Dermis blood vessel endothelial cell (primary cell): ENCODE measurements around the gene CYGB. TPM values are rescaled to one million over a fixed set of nuclear protein-coding genes. Genes with fewer than 3 reads are reported as not detected.
"Not testable (repeated sequence)": the region's sequence is repeated elsewhere in the genome, so short reads cannot be mapped to it uniquely, and the experiment has no call there.

Experiments used
- DNase-seq: peaks from one replicate; pipeline ENCODE4 v3.0.0; 2010
- total RNA-seq: library from RNA; depleted of rRNA; stranded (reverse); fragments of >200 nt; gene quantifications from 2 replicates; pipeline ENCODE4 v1.2.3, GENCODE V29; 2014

Gene CYGB
- total RNA-seq, 1 donor from 2014 or later: 4.4 TPM

DNA sequence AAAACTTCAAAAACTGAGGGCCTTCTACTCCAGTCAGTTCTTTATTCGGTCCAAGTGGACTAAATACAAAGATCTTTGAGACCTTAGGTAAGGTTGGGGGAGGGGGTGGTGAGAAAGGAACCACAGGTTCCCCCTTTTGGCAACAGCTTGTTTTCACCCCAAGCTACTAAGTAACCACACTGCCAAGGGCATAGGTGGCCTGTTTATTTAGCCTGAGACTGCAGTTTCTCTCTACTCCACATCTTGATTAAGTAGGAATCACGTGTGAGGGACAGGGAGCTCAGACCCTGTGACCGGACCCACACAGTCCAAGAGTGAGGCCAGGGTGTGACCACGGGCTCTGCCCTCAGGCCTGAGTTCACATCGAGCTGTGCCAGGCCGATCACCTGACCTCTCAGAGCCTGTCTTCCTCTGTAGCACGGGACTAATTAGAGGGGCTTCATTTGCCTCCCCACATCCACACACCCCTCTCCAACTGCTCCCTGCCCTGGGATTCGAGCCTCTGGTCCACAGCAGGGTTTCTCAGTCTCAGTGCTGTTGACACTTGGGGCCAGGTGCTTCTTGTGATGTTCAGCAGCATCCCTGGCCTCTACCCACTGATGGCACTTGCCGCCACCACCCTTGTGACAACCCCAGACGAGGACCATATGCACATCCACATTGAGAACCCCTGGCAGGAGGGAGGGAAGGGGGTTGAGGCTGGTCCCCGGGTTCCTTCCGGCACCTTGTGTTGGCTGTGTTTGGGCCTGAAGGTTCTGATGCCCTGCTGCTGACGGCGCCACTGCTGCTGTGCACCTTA is 30.3 kb upstream of the CYGB start:
- no peak for DNase-seq

DNA sequence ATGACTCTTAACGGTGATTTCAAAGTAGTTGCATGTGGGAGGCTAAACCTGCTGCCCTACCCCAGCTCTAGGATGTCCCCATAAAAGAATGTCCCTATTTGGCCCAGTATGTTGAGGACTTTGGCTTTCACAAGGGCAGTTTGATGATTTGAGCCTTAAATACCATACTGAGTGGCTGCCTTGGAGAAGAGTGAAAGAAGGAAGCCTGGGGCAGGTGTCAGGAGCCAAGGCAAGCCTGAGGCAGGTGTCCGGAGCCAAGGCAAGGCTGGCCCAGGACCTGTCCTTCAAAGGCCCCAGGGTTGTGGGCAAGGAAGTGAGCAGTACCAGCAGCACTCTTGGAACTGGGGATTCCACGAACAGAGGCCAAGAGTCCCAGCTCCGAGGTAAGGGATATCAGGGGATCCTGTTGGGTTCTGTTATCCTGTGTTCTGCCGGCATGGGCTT is 29.5 kb upstream of the CYGB start:
- DNase-seq: no peak

DNA sequence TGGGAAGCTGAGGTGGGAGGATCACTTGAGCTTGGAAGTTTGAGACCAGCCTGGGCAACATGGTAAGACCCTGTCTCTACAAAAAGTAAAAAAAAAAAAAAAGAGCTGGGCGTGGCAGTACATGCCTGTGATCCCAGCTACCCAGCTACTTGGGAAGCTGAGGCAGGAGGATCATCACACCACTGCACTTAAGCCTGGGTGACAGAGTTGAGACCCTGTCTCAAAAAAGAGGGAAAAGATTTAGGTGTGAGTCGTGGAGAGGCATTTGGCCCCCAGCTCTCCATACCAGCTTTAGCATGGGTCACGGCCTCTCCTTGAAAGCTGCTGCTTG is 29.1 kb upstream of the CYGB start:
- DNase-seq: no peak

DNA sequence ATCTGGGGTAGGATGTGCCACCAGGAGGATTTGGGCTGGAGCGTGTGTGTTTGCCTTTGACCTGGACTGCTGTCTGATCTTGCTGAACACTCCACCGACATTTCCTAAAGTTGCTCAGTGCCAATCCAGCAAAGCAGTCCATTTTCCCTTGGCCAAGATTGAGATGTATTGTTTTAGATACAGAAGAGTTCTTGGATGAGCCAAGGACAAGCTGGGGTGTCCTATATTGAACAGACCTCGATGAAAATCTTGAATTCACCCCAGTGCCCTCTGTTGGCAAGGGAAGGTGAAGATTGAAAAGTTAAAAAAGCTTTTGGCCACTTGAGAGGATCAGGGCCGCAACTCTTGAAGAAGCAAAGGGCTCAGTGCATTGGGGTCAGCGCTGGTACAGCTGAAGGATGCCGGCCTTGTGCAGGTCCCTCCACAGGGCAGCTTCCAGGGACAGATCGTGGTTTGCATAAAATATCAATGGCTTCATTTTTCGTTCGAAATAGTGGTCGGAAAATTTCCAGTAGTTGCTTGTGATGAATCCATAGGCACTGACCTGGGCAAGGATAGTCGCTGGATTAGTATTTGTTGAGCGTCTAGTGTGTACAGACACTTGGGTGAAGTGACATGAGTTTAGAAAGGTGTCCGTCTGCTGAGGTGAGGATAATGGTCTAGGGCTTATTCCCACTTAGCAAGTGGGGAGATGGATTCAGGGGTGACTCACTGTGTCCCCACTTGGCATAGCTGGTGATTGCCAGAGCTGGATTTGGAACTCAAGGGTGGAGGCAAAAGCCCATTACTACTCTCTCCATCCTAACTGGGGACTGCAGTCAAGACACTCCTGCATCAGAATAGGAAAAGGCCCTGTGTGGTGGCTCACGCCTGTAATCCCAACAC is 28.5 kb upstream of the CYGB start:
- DNase-seq: no peak

DNA sequence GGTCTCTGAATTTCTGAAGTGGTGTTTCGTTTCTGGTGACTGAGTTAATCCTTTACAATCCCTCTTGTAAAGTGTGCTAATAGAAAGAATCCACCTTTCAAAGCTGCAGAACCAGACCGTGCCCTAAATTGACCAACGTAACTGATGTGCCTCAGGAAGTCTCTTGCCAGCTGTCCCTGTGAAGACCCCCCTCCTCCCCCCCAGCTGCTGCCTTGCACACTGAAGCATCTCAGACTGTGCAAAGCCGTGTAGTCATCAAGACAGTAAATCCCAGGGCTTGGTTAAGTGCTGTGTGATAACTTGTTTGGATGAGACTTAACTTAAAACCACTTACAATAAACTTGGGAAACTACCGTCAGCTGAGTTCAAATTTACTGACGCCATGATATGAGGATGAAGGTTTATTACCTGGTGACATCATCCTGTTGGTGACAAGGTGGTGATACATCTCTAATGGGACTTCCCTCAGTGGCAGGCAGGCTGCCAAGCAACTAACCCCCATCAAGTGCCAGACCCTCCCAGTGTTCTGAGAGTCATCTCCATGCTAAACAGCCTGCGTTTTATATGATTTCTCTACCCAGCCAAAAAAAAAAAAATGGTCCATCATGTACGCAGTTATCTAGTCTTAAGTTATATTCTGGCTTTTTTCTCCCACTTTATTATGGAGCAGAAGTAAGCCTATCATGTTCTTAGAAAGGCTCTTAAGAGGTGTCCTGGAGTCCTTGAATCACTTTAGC is 27.6 kb upstream of the CYGB start:
- DNase-seq: not testable (repeated sequence)

DNA sequence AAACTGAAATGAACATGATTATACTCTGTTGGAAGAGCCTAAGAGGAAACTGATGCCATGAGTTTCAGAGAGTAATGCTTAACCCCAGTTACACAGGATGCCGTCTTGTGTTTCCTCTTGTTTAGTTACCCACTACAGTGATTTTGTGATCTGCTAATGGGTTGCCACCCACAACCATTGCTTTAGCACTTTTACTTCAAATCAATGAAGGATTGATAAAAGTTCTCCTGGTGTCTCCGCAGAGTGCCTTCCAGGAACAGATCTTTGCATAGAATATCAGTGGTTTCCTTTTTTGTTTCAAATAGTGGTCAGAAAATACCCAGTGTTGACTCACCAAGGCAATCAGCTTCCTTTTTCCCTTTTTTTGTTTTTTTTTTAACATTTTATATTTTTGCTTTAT is 25.9 kb upstream of the CYGB start:
- DNase-seq: not testable (repeated sequence)

DNA sequence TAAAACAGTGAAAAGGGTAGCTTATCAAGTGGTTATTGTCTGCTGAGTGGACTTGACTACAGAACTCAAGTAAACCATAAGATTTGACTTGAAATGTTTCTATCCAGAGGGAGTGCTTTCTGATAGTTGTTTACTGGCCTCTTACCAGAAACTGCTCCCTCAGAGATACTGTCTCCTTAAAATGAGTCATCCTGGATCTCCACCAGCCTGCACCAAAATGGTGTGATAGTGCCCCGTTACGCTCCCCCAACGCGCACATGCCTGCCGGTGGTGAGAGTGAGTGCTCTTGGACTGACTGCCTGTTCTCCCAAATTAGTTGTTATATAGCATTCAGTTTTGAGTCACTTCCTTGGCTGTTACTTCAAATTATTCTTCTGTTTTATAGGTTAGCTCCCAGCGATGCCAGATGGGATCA is 25.2 kb upstream of the CYGB start:
- peak; percentile 54 for DNase-seq

DNA sequence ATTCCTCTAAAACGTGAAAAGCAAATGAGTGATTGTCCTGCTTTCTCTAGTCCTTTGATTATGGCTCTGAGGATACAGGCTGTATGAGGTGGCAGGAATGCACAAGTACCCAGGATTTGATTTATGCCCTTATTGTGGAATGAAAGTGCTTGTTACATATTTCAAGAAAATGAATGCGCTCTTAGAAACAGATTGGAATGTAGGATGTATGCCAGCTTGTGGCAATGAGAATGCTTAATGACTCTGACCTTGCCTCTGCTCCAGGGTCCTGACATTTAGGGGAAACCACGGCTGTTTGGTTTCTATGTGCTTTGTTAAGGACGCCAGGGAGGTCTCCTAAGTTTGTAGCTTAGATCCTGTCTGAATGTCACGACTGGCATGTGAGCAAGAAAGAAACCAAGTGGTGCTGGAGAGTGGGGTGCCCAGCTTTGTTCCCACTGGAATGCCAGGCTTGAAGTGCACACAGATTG is 24.3 kb upstream of the CYGB start:
- DNase-seq: peak; percentile 69

DNA sequence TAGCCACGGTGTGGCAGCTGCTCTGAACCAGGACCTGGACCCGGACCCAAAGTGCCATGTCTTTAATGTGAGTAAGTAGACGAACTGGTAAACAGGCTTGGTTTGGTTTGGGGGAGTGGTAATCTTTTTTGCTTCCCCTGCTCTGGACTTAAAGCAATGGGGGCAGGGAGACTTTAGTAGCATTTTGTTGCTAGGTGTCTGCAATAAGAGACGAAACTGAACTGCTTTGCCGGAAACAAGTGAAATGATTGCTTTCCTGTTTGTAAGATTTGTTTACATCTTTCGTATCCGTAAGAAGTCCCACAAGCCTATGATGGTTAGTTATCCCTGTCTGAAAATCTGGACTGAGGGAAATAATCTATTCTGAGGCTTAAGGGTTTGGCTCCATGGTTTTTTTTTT is 23.8 kb upstream of the CYGB start:
- DNase-seq: peak; percentile 83

DNA sequence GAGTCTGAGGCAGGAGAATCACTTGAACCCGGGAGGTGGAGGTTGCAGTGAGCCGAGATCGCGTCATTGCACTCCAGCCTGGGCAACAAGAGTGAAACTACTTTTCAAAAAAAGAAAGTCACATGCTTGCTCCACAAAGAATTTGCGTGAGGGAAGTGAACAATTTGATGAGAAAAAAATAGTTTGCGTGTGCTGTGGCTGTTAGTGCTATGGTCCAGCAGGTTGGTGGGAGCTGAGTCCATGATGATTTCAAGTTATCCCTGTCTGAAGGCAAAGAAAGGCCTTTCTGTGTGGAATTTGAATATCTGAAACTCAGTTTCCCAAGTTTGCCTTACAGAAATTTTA is 23.3 kb upstream of the CYGB start:
- DNase-seq: no peak

DNA sequence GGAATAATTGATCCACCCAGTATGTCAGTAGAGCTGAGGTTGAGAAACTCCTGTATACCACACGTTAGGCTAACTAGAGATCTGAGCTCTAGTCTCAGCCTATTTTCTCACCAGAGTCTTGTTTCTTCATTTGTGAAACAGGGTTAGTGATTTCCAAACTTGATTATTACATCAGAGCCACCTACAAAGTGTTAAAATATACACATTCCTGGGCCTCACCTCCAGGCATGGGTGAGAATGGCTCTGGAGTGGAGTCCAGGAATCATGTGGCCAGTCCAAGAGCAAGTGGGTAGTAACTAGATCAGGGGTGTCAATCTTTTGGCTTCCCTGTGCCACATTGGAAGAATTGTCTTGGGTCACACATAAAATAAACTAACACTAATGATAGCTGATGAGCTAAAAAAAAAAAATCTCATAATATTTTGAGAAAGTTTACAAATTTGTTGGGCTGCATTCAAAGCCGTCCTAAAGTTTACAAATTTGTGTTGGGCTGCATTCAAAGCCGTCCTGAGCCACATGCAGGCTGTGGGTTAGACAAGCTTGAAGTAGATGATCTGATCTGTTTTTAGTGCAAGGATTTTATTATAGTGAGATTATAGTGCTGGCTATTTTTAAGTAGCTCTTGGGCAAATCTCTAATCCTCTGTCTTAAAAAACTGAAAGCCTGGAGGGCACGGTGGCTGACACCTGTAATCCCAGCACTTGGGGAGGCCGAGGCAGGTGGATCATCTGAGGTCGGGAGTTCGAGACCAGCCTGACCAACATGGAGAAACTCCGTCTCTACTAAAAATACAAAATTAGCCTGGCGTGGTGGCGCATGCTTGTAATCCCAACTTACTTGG is 22.7 kb upstream of the CYGB start:
- DNase-seq: no peak

DNA sequence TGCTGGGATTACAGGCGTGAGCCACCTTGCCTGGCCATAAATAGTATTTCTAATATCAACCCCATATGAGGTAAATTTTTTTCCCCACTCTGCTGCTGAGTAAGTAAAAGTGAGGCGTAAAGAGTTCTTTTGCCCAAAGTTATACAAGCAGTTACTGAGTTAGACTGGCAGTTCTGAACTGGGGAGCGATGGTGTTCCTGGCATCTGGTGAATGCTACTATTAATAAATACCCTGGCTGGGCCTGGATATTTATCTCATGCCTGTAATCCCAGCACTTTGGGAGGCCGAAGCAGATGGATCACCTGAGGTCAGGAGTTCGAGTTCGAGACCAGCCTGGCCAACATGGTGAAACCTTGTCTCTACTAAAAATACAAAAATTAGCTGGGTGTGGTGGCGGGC is 22.0 kb upstream of the CYGB start:
- not testable (repeated sequence) for DNase-seq

DNA sequence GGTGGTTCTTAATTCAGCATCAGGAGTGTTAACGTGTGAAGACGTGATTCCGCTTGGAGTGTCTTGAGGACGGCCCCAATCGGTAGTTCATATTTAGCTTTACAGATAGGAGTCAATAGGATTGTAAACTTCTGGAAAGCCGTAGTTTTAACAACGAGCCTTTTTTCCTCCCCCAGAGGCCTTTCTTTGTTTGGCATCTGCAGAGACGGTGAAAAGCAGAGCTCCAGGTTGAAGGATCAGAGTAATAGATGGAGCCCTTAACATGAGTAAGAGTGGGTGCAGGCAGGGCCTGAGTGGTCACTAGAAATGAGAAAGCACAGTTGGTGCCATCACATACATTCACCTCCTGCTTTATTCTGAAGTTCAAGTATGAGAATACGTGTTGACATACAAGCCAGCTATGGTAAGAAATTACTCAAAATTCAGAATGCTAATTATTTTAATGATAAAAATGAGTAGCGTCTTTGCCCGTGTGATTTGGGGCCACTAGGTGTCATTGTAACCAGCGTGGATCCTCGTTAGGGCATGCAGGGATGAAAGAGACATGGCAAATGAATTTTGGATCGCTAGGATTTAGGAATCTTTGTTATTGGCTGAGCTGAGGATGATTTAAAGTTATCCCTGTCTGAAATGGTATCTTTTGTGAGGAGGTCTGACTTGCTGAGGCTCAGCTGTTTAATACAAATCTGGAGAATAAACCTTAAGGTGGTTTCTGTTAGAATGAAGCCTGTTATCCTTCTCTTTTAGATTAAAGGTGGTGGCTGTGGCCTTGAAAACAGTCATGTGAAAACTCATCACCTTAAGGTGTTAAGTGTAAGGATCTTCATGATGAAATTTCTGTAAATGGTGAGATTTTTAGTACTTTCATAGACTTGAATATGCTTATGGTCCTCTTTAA is 20.9 kb upstream of the CYGB start:
- DNase-seq: peak; percentile 70

DNA sequence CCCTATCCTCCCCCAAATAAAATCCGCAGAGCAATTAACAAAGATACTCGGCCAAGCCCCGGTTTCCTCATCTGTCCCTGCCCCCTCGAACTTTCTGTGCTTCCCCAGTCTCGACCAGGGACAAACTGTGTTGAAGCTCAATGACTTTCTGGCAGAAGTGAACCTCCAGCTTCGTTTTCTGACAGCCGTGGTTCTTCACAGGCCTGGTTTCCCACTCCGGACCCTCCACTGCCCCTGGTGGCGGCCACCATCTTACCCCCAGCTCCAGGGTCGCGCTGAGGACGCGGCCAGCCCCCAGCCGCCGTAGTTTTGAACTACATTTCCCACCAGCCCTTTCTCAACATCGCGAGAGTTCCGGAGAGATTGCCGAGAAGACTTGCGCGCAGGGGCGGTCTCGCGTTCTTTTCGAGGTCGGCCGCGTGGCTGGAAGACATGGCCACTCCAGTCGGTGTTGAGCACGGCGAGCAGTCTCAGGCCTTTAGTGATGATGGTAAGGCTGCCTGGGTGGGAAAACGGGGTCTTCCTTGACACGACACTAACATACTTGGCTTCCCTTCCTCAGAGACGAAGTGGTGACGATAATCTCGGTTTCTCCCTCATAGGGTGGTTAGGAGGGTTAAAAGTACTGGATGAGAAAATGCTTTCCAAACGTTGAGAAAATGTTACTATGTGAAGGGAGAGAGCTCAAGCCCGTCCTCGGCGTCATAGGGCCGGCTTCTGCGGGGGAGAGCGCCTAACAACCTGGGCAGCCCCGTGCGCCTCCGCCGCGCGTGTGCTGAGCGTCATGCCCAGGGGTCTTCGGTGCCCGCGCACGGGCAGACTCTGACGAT is 20.1 kb upstream of the CYGB start:
- peak; percentile 99 for DNase-seq

DNA sequence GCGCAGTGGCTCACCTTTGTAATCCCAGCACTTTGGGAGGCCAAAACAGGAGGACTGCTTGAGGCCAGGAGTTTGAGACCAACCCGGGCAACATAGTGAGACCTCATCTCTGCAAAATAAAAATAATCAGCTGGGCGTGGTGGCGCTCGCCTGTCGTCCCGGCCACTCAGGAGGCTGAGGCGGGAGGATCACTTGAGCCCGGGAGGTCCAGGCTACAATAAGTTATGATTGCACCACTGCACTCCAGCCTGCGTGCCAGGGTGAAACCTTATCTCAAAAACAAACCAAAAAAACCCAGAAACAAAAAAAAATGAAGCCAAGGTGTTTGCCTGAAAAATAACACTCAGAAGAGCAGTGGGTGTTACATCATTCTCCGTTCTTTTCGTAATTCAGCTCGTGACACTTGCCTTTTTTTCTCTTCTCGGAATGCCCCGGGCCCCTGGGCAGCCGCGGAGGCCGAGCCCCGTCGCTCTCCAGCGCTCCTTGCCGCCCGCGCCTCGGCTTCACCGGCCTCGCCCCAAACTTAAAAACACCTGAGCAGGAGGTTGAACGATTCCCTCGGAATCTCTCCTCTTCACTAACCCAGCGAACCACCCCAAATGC is 19.4 kb upstream of the CYGB start:
- DNase-seq: peak; percentile 49

DNA sequence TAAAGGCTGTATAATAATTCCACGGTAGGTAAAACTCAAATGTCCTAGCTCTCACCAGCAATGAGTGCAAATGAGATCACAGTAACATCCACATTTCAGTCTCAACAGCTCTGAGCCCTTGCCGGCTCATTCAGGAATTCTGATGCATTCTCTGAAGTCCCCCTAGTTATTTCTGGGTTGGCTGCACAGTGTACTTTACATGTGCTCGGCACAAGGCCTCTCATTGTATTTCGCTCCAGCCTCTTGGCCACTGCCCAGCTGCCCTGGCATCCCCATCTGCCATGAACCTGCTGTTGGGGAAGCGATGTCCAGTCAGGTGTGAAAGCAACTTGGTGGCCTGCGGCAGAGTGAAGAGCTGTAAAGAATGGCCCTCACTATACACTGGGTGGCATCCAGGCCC is 16.6 kb upstream of the CYGB start:
- DNase-seq: no peak

DNA sequence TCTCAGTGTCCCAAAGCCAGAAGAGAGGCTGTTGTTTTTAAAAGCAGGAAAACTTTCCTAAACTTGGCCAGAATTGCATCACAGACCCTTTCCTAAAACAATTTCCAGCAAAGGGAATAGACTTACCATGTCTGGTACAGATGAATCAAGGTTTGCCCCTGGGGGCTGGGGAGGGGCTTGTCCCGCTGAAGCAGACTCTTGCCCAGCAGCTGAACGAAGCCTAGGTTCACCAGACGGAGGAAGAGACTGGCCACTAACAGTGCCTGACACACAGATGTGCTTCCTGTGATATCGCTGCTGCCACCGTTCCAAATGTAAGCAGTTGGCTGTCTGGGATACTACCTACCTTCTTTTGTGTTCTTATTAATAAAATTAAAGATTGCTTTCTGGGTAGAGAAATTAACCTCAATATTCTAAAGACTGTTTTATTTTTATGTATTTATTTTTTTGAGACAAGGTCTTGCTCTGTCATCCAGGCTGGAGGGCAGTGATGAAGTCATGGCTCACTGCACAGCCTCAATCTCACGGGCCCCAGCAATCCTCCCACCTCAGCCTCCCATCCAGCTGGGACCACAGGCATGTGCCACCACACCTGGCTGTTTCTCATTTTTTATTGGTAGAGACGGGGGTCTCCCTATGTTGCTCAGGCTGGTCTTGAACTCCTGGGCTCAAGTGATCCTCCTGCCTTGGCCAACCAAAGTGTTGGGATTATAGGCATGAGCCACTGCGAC is 15.8 kb upstream of the CYGB start:
- no peak for DNase-seq

DNA sequence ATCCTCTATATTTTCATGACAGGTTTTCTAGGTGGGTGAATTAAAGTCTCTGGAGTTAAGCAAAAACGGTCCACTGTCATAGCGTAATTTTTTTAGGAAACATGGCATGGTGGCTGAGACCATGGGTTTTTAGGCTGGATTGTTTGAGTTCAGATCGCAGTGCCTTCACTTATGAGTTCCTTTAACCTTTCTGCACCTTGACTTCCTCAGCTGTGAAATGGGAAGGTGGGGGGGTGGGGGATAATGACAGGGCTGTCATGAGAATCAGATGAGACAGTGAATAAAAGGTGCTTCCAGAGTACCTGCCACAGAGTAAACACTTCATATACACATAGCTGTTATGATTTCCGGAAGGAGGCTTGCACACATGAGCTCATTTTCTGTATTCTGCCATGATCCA is 14.2 kb upstream of the CYGB start:
- no peak for DNase-seq
